ENCODE measurements around the gene IP6K1.
"Not testable (repeated sequence)": the region's sequence is repeated elsewhere in the genome, so short reads cannot be mapped to it uniquely, and the experiment has no call there.

IP6K1 gene

GRCh38 chr3:49761661-49762060 is 24.7 kb downstream of the IP6K1 start:
- no peak for DNase-seq

GRCh38 chr3:49759226-49759625 is 27.1 kb downstream of the IP6K1 start:
- DNase-seq = no peak

GRCh38 chr3:49757197-49757596 is 29.1 kb downstream of the IP6K1 start:
- no peak for DNase-seq

DNA sequence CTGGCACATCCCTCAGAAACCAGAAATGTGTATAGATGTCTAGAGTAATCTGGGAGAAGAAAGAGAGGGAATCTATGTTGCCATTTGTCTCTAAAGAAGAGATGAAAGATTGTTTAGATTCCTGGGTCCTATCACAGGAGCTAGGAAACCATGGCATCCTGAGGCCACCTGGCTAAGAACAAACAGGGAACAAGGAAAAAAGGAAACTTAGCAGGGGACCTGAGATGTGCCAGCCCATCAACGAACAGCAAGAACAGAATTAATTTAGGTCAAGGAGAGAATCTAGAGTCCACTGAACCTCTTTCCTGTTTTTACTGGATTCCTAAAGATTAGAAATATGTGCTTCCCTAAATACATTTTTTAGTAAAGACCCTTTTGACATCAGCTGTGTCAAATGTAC is 30.3 kb downstream of the IP6K1 start:
- DNase-seq = no peak

GRCh38 chr3:49754536-49754935 is 31.8 kb downstream of the IP6K1 start:
- DNase-seq = no peak

DNA sequence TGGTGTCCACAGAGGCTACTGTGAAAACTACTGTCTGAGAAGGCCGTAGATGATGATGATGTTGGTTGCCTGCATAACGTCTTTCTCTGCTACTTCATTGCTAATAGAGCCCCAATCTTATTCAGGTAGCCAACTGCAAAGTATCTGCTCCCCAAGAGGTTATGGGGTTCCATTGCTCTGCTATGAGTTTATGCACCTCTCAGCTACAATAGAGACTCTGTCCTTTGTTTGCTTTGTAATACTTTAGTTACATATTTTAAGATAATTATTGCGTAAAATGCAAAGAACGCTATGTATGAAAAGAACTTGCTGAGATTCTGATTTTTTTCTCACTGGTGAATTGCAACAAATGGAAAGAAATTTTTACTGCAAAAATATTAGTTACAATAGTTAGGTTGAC is 34.8 kb downstream of the IP6K1 start:
- no peak for DNase-seq

DNA sequence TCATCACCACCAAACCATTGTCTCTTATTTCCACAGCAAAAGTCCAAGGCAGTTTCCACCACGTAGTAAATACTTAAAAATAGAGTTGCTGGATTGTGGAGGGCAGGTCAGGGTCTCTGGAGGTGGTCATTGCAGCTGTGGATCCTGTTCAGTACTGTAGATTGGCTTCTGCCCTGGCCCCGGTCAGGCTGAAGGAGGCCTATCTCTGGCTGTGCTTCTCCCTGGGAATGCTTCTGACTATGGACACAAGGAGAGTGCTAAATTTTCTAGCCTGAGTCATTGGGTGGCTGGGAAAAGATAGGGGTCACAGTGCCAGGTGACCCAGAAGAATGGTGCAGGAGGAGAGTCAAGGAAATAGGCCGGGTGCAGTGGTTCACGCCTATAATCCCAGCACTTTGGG is 36.3 kb downstream of the IP6K1 start:
- no peak for DNase-seq

DNA sequence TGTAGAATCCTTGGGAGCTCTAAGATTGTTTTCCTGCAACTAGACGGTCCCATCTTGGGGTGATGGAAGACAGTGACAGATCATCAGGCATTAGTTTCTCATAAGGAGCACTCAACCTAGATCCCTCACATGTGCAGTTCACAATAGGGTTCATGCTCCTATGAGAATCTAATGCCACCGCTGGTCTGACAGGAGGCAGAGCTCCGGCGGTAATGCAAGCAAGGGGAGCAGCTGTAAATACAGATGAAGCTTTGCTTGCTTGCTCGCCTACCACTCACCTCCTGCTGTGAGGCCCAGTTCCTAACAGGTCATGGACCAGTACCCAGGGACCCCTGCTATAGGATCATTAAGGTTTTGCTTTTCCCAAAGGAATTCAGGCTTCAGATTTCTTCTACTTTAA is 37.5 kb downstream of the IP6K1 start:
- DNase-seq = not testable (repeated sequence)

GRCh38 chr3:49747792-49748480 is 38.4 kb downstream of the IP6K1 start:
- no peak for DNase-seq

DNA sequence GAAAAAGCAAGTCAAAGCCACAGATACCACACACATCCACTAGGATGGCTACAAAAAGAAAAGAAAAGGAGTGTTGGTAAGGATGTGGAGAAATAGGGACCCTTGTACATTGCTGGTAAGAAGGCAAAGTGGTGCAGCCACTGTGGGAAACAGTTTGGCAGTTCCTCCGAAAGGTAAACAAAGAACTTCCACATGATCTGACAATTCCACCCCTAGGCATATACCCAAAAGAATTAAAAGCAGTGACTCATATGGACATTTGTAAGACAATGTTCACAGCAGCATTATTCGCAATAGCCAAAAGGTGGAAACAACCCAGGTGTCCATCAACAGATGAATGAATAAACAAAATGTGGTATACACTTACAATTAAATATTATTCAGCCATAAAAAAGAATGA is 40.4 kb downstream of the IP6K1 start:
- no peak for DNase-seq

GRCh38 chr3:49740427-49740826 is 45.9 kb downstream of the IP6K1 start:
- DNase-seq = no peak

GRCh38 chr3:49738067-49738713 is 48.2 kb downstream of the IP6K1 start:
- no peak for DNase-seq

- no peak for DNase-seq
These were observed 51.6 kb downstream of the IP6K1 start for GRCh38 chr3:49734752-49735151.

GRCh38 chr3:49733551-49733950 is 52.8 kb downstream of the IP6K1 start:
- no peak for DNase-seq

GRCh38 chr3:49732597-49732996 is 53.7 kb downstream of the IP6K1 start:
- no peak for DNase-seq

DNA sequence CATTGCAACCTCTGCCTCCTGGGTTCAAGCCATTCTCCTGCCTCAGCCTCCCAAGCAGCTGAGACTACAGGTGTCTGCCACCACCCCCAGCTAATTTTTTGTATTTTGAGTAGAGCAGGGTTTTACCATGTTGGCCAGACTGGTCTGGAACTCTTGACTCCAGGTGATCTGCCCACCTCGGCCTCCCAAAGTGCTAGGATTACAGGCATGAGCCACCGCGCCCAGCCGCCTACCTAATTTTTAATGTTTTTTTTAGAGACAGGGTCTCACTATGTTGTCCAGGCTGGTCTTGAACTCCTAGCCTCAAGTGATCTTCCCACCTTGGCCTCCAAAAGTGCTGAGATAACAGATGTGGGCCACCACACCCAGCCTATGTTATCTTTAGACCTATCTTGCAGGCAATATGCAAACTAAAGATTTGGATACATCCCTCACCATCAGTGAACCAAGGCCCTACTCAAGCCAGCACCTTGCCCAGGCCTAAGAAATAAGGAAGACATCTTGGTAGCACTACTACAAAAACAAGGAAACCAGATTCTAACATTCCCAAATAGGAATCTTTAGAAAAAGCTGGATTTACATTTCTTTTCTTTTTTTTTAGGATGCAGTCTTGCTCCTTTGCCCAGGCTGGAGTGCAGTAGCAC is 56.3 kb downstream of the IP6K1 start:
- DNase-seq = no peak

GRCh38 chr3:49727924-49728361 is 58.4 kb downstream of the IP6K1 start:
- DNase-seq = no peak

GRCh38 chr3:49727154-49727923 is 59.0 kb downstream of the IP6K1 start:
- no peak for DNase-seq

DNA sequence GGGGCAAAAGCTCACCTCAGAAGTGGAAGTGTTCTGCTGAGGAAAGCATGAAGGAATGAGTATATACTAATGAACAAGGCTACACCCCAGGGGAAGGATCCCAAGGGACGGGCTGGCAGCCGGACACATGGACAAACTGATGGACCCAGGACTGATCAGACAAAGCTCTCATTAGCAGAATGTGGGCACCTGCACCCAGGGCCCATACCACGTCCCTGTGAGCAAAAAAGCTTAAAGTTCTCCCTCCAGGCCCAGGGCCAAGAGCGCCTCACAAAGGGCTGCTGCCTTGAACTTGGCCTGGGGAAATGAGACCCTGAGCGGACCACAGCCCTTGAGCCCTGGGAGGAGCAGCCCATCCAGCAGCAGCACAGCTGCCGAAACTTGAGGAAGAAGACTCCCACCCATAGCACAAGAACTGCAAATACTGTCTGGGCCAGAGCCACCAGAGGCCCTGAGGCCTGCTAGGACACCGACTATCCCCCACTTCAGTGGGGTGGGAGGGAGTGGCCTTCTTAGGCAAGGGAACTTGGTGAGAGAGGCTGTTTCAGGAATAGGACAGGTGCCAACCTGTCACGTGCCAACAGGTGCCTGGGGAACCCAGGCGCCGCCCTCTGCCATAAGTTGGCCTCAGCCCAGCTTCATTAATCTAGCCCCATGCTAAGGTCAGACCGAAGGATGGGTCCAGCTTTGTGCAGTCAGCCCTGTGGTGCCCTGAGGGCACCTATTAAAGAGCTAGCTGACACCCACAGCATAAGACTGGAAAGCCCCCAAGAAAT is 60.2 kb downstream of the IP6K1 start:
- no peak for DNase-seq

DNA sequence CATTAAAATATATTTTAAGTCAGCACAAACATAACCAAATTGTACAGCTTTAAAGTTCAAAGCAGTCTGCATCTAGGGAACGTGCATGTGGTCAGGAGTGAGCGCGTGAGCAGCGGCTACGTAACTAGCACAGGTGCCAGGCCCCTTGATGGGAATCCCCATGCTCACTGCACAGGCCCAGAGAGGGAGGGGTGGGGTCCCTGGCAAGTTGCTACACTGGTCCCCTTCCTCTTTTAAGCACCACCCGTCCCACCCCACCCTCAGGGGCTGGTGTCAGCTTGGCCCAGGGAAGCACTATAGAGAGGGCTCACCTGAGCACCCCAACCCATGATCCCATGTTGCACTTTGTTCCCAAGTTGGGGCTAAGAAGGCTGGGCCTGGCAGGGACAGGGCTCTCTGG is 61.8 kb downstream of the IP6K1 start:
- no peak for DNase-seq

DNA sequence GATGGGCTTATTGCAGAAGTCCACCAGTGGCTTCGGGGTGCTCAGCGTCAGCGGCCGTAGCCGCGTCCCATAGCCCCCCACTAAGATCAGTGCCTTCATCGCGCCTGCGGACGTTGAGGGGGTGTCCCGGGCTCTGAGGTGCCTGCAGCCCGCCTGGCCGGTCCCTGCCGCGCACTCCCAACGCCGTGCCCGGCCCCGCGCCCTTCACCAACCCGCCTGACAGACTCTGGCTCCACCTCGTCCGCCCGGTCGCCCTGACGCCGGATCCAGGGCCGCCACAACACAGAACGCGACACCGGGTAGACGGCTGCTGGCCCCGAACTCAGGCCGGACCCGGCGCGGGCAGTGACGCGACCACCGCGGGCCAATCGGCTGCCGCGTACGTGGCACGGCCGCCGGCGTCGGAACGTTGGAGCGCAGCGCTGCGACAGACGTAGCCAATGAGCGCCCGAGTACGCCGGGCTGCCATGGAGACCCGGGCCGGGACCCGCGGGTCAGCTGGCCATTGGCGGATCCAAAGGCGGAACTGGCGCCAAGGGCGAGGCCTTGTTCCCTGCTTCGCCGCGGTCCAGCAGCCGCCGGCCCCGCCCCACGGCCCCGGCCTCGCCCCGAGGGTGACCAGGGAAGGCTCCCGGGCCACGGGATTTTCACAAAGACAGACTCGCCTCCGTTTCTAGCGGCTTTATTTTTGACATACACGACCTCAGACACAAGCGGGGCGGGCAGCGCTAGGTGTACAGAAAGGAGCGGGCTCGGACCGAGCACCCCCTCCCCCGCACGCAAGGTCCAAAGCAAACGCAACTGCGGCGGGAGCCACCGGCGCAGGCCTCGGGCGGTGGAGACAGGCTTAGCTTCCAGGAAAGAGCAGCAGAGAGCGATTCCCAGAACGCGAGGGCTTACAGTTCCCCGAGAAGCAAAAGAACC is 62.5 kb downstream of the IP6K1 start, which contains the start of gene GMPPB:
Gene GMPPB, minus strand, starts transcription at position 324 of the 924 bp plus-strand sequence. Its CDS starts 225 bp downstream, at position 99.
- DNase-seq = peak; percentile 83 to 86

DNA sequence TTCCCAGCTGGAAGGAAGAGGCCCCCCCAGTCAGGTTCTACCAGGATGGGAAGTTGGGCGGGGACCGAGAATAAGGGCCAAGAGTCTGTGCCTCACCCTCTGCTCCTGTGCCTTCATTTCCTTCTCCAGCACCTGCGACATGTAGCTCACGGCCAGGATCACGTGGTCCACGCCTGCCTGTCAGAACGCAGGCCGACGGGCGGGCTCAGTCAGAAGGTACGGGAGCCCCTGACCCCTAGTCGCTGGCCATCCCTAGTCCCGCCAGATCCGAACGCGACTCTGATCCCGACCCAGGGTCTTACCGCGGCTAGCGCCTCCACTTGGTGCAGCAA is 63.1 kb downstream of the IP6K1 start:
- DNase-seq = peak; percentile 48 to 52

Data from activated CD4-positive, alpha-beta T cell treated with anti-CD3 and anti-CD28 coated beads, Interleukin-2, amount 50 U/mL, for 4 hours (primary cell).